A549 (cell line): Measurements from ENCODE around the gene GPNMB. TPM values are rescaled to one million over a fixed set of nuclear protein-coding genes. Genes with fewer than 3 reads are reported as not detected.

Source experiments
- ATAC-seq, 2 experiments: fragments of 200-7000 bp in 1 of 2; fragments of >200 bp in 1 of 2; cut with Nextera tagmentation in 1 of 2; cut with Tn5 transposase in 1 of 2; 3 replicates each; pipeline versions ENCODE4 v1.8.0 to v1.9.1; 2018 to 2020; ENCODE audit warnings: mild to moderate bottlenecking in 1 of 2, moderate library complexity in 1 of 2
- CTCF ChIA-PET: fragments of 300-600 bp; sonication (Branson Sonifier 250); formaldehyde crosslinking; extraction: SDS; loops from one replicate; lab custom pipeline; 2021; ENCODE audit warnings: antibody characterized with exemption, inconsistent platforms; lab: Yijun Ruan, JAX
- POLR2A ChIA-PET: fragments of 350-600 bp; formaldehyde crosslinking; extraction: SDS; loops from one replicate; lab custom pipeline; 2021; ENCODE audit warnings: antibody characterized with exemption, inconsistent platforms; lab: Yijun Ruan, JAX
- DNase-seq, 2 experiments: peaks; one replicate each; pipeline versions ENCODE4 v3.0.0 to v3.0.0-alpha.2; 2011 to 2016; ENCODE audit warnings: low read depth in 1 of 2, low spot score in 1 of 2
- FAIRE-seq: peaks from 2 replicates; lab custom pipeline; 2011; peaks lifted over from hg19 to GRCh38; lab: Jason Lieb, UNC
- H3K27ac ChIP-seq, 2 experiments: fragments of >200 bp; sonication (Bioruptor Twin); formaldehyde crosslinking; 3 replicates each; pipeline ENCODE4 v1.5.1; 2016 to 2017
- H3K4me1 ChIP-seq: fragments of >200 bp; sonication (Bioruptor Twin); formaldehyde crosslinking; 3 replicates; pipeline ENCODE4 v1.6.1; 2016
- H3K4me2 ChIP-seq: fragments of >200 bp; sonication (Bioruptor Twin); formaldehyde crosslinking; 3 replicates; pipeline ENCODE4 v1.6.1; 2016
- H3K4me3 ChIP-seq: fragments of >200 bp; sonication (Bioruptor Twin); formaldehyde crosslinking; 3 replicates; pipeline ENCODE4 v1.5.1; 2016
- H3K9me3 ChIP-seq: fragments of >200 bp; sonication (Bioruptor Twin); formaldehyde crosslinking; 3 replicates; pipeline ENCODE4 v1.6.1; 2016
- BCL3 ChIP-seq: fragments of >200 bp; sonication (Bioruptor Twin); formaldehyde crosslinking; IDR thresholded peaks from 3 replicates; pipeline ENCODE4 v1.6.1; 2016
- CHD2 ChIP-seq: fragments of 150-350 bp; IDR thresholded peaks from 2 replicates; pipeline ENCODE4 v1.6.1; 2014; ENCODE audit warnings: low read length; ENCODE audit not compliant: partially characterized antibody
- EHF ChIP-seq: fragments of 250-450 bp; sonication (Bioruptor Pico); IDR thresholded peaks from 2 replicates; pipeline ENCODE4 v1.5.0; 2020; ENCODE audit warnings: mild to moderate bottlenecking
- EP300 ChIP-seq, 2 experiments: fragments of >200 bp; sonication (Bioruptor Twin); formaldehyde crosslinking; IDR thresholded peaks; 2 replicates in 1 of 2; 3 replicates in 1 of 2; pipeline ENCODE4 v1.6.1; 2016 to 2017
- ESRRA ChIP-seq: fragments of 150-350 bp; IDR thresholded peaks from 2 replicates; pipeline ENCODE4 v1.6.1; 2014; ENCODE audit warnings: mild to moderate bottlenecking, low read length, borderline replicate concordance
- FOXS1 ChIP-seq: fragments of 250-450 bp; sonication (Bioruptor Pico); IDR thresholded peaks from 2 replicates; pipeline ENCODE4 v1.5.0; 2020; ENCODE audit warnings: mild to moderate bottlenecking, moderate library complexity
- GATA3 ChIP-seq: IDR thresholded peaks from 2 replicates; pipeline ENCODE4 v1.6.1; 2012; ENCODE audit warnings: borderline replicate concordance
- HOXB13 ChIP-seq: fragments of 250-450 bp; sonication (Bioruptor Pico); IDR thresholded peaks from 2 replicates; pipeline ENCODE4 v1.5.0; 2020; ENCODE audit warnings: low read depth, mild to moderate bottlenecking, moderate library complexity
- JUN ChIP-seq, 2 experiments: fragments of >200 bp; sonication (Bioruptor Twin); formaldehyde crosslinking; IDR thresholded peaks; 2 replicates in 1 of 2; 3 replicates in 1 of 2; pipeline ENCODE4 v1.6.1; 2016 to 2017
- KDM5A ChIP-seq: fragments of 200-600 bp; sonication (generic); IDR thresholded peaks from 2 replicates; pipeline ENCODE4 v1.6.1; 2016; ENCODE audit warnings: antibody characterized with exemption, mild to moderate bottlenecking
- MYC ChIP-seq: IDR thresholded peaks from 2 replicates; pipeline ENCODE4 v1.6.1; 2012; ENCODE audit warnings: mild to moderate bottlenecking, inconsistent platforms, low read length, improper control_type of control experiment, borderline replicate concordance
- NPAS2 ChIP-seq: fragments of 250-450 bp; sonication (Bioruptor Pico); IDR thresholded peaks from 2 replicates; pipeline ENCODE4 v1.8.0; 2022; ENCODE audit warnings: mild to moderate bottlenecking, moderate library complexity, borderline replicate concordance
- PBX3 ChIP-seq: IDR thresholded peaks from 2 replicates; pipeline ENCODE4 v1.6.1; 2012
- PHF8 ChIP-seq: fragments of 200-600 bp; sonication (generic); IDR thresholded peaks from 2 replicates; pipeline ENCODE4 v1.6.1; 2016; ENCODE audit warnings: low read depth, mild to moderate bottlenecking, antibody characterized with exemption, moderate library complexity, borderline replicate concordance
- POLR2A ChIP-seq: IDR thresholded peaks from 2 replicates; pipeline ENCODE4 v1.6.1; 2012; ENCODE audit warnings: mild to moderate bottlenecking, low read length
- POLR2AphosphoS2 ChIP-seq: conservative IDR thresholded peaks from 2 replicates; pipeline ENCODE4 v1.6.1; 2012; ENCODE audit warnings: low read length, improper control_type of control experiment, inconsistent platforms
- RAD21 ChIP-seq, 2 experiments: fragments of >200 bp in 1 of 2; sonication (Bioruptor Twin) in 1 of 2; formaldehyde crosslinking in 1 of 2; IDR thresholded peaks in 1 of 2; conservative IDR thresholded peaks in 1 of 2; 2 replicates in 1 of 2; 3 replicates in 1 of 2; pipeline ENCODE4 v1.6.1; 2012 to 2018; ENCODE audit warnings: inconsistent platforms in 1 of 2
- RARB ChIP-seq: fragments of 250-450 bp; sonication (Bioruptor Pico); IDR thresholded peaks from 2 replicates; pipeline ENCODE4 v1.8.0; 2021; ENCODE audit warnings: mild to moderate bottlenecking, moderate library complexity
- RFX5 ChIP-seq: fragments of 450-650 bp; IDR thresholded peaks from 2 replicates; pipeline ENCODE4 v1.7.1; 2014; ENCODE audit warnings: antibody characterized with exemption, mild to moderate bottlenecking, moderate library complexity
- RNF2 ChIP-seq: fragments of 200-600 bp; sonication (generic); IDR thresholded peaks from 2 replicates; pipeline ENCODE4 v1.6.1; 2016; ENCODE audit warnings: low read depth, mild to moderate bottlenecking, antibody characterized with exemption, moderate library complexity, borderline replicate concordance
- SMC3 ChIP-seq: fragments of >200 bp; sonication (Bioruptor Twin); formaldehyde crosslinking; IDR thresholded peaks from 3 replicates; pipeline ENCODE4 v1.6.1; 2018; ENCODE audit warnings: inconsistent platforms
- TFCP2L1 ChIP-seq: fragments of 250-450 bp; sonication (Bioruptor Pico); IDR thresholded peaks from 2 replicates; pipeline ENCODE4 v1.5.0; 2021; ENCODE audit warnings: mild to moderate bottlenecking
- ZSCAN20 ChIP-seq: fragments of 250-450 bp; sonication (Bioruptor Pico); IDR thresholded peaks from 2 replicates; pipeline ENCODE4 v1.8.0; 2022; ENCODE audit warnings: mild to moderate bottlenecking, moderate library complexity
- WGBS: methylation state at CpG from one replicate; pipeline ENCODE4 v1.1.6; 2017; ENCODE audit errors: missing lambda C conversion rate; 5-methylcytosine and 5-hydroxymethylcytosine counted together
- polyA plus RNA-seq, 4 experiments: library from polyadenylated mRNA; depleted of rRNA in 3 of 4; stranded (reverse); fragments of >200 nt; fragmentation: RNase III in 1 of 4; extraction: RNeasy Plus Mini Kit Qiagen cat#74134 plus additional on column Dnase treatment in 1 of 4; gene quantifications; 2 replicates in 3 of 4; 3 replicates in 1 of 4; pipeline ENCODE4 v1.2.3, GENCODE V29; 2011 to 2017
- TF ChIP-seq, protein P1 (sequence below): fragments of 250-450 bp; sonication (Bioruptor Pico); IDR thresholded peaks from 2 replicates; pipeline ENCODE4 v1.5.0; 2020; ENCODE audit warnings: low read depth, mild to moderate bottlenecking, moderate library complexity
- TF ChIP-seq, protein P2 (sequence below): IDR thresholded peaks from 2 replicates; pipeline ENCODE4 v1.6.1; 2012
- TF ChIP-seq, protein P3 (sequence below): IDR thresholded peaks from 2 replicates; pipeline ENCODE4 v1.6.1; 2012; ENCODE audit warnings: low read depth, borderline replicate concordance
- TF ChIP-seq, protein P4 (sequence below): fragments of 450-650 bp; IDR thresholded peaks from 2 replicates; pipeline ENCODE4 v1.6.1; 2014; ENCODE audit warnings: antibody characterized with exemption

GPNMB gene
- polyA plus RNA-seq, 2 of the 4 experiments (the other 2 are of a cell fraction) = 3.3 to 4.7 TPM

DNA sequence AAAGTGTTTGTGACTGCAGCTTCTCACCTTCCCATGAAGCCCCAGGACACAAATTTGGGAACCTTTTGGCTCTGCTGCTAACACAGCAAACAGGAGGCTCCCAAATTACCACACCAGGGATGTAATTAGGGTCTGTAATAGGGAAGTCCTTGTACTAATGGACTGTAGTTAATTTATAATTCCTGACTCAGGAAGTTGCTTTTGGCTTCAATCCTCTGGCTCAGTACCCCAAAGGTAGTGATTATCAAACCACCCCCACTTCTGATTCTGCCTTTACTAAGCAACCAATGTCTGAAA lies 48.8 kb downstream of the GPNMB start (continued):
- TF ChIP-seq POLR2AphosphoS2 (no peak), NPAS2 (CRISPR knock-in tag) (no peak), RARB (CRISPR knock-in tag) (no peak)
- TF ChIP-seq, all 56 proteins: peak for 0

DNA sequence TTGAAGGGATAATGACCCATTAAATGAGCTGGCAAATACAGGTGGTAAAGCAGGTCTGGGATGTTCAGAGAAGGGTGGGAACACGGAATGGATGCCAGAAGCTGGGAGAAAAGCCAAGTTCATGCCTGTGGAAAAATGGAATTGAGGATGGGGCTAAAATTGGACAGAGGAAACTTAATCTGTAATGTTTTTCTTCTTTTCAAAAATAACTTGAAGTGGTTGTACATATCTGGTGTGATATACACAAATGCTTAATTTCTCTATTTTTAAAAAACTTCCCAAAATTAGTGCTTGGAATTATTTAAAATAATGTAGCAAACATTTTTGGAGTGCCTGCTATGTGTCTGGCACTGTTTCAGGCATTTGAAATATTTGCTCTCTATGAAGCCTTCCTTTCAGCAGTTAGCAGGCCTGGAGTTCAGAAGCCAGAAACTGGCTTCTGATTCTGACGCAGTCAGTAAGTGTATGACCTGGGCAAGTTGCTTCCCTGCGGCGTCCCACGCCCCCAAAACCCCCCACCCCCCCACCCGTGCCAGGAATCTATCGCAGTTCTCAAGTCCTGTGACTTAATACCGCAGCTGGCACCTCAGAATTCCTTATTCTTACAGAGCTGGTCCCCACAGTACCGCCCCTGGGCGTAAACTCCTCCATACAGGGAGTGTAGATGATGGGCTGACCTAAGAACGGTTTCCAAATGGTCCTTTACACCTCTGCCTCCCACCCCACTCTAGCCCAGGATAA lies 51.7 kb downstream of the GPNMB start:
- CTCF ChIA-PET = interaction anchor here (0.9 to 1.6 kb wide), 5 partner anchors 19 to 60 kb away, joined by 3 to 6 read pairs (median 3); no protein-coding TSS in a partner anchor
- peak overlapping the region; percentile 79 for H3K4me3 ChIP-seq
- FAIRE-seq = no peak
- peak overlapping the region; percentile 85 for H3K4me2 ChIP-seq
- TF ChIP-seq EP300 (IDR thresholded peaks at IDR 0.05) (peak in 1 of 2 experiments; percentile 66; a peak in 1 of 5 replicates), ESRRA (no peak), PHF8 (no peak), POLR2AphosphoS2 (no peak), KDM5A (no peak)
- peak; percentile 29 to 48 for DNase-seq
- ATAC-seq = peak; percentile 55 to 60; a peak in 5 of 6 replicates
- H3K9me3 ChIP-seq = no peaks in the 10 kb centered on the region
- peaks cover 44% of the 10 kb centered on the region for H3K4me1 ChIP-seq
- WGBS = 20% methylated on average over 10 of the region's 11 CpGs
- peak overlapping the region; percentile 87 to 96 for H3K27ac ChIP-seq
- POLR2A ChIA-PET = interaction anchor here (0.5 to 2.7 kb wide), 15 partner anchors 11 to 249 kb away, joined by 3 to 18 read pairs (median 4); no protein-coding TSS in a partner anchor

DNA sequence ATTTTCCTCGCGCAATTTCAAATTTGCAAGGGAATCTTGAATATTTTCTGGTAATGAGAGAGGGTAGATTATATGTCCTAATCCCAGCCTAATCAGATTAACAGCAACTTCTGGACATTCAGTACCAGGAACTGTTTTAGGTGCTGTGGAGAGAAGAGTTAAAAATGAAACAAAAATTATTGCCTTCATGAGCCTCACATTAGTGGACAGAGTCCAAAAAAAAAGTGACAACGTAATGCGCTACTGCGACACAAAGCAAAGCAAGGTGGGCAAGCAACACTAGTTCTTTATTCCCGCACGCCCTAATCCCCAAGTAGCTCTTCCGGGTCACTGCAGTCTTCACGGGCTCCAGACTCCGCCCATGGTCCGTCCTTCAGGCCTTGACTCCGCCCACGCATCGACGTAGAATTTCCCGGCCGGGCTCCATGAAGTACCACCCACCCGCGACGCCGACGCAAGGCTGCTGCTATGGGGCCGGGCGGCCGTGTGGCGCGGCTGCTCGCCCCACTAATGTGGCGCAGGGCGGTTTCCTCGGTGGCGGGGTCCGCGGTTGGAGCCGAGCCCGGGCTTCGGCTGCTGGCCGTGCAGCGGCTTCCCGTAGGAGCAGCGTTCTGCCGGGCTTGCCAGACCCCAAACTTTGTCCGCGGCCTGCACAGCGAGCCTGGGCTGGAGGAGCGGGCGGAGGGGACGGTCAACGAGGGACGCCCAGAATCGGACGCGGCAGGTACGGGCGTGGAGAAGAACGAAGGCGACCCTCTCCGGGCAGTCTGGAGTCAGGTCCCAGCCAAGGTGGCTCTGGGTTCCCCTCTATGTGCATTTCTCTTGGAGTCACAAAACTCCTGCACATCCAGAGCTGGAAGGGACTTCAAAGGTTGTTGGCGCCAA lies 52.6 kb downstream of the GPNMB start, which contains the start of gene MALSU1:
Gene MALSU1, plus strand, starts transcription at position 455 of the 885 bp plus-strand sequence. Its CDS starts 14 bp downstream, at position 469.
- H3K4me1 ChIP-seq = peaks cover 36% of the 10 kb centered on the region
- FAIRE-seq (no peak), ATAC-seq (peak; percentile 95 to 96), DNase-seq (peak; percentile 92 to 97)
- peak within 1 kb of the TSS; percentile 85 for H3K4me2 ChIP-seq
- under 1% methylated on average over 19 of the region's 59 CpGs for WGBS
- H3K27ac ChIP-seq = peak within 1 kb of the TSS; percentile 87 to 96
- H3K9me3 ChIP-seq = no peaks in the 10 kb centered on the region
- ChIA-PET CTCF (interaction anchor here (0.9 to 1.6 kb wide), 5 partner anchors 20 to 59 kb away, joined by 3 to 6 read pairs (median 3); no protein-coding TSS in a partner anchor), POLR2A (interaction anchor here (0.5 to 2.7 kb wide), 18 partner anchors 9 to 426 kb away, joined by 3 to 18 read pairs (median 4); no protein-coding TSS in a partner anchor)
- H3K4me3 ChIP-seq = peak within 1 kb of the TSS; percentile 79
- TF ChIP-seq, protein P1, sequence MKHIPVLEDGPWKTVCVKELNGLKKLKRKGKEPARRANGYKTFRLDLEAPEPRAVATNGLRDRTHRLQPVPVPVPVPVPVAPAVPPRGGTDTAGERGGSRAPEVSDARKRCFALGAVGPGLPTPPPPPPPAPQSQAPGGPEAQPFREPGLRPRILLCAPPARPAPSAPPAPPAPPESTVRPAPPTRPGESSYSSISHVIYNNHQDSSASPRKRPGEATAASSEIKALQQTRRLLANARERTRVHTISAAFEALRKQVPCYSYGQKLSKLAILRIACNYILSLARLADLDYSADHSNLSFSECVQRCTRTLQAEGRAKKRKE = no peak
- peak; percentile 97 for TF ChIP-seq PHF8
- 0 out of 2 replicates have a peak, but pooled peaks have one; percentile 36 for TF ChIP-seq TFCP2L1
- TF ChIP-seq ZSCAN20 (CRISPR knock-in tag) = no peak
- no peak for TF ChIP-seq PBX3
- TF ChIP-seq, protein P2, sequence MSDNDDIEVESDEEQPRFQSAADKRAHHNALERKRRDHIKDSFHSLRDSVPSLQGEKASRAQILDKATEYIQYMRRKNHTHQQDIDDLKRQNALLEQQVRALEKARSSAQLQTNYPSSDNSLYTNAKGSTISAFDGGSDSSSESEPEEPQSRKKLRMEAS = peak; percentile 76
- TF ChIP-seq RAD21 (conservative IDR thresholded peaks at IDR 0.05 in 1 of 2, IDR thresholded peaks at IDR 0.05 in 1 of 2) = no peak
- TF ChIP-seq MYC = peak; percentile 42; the same call in 1 of the 2 replicates
- TF ChIP-seq BCL3 = peak; percentile 49; the same call in 2 of the 3 replicates
- no peak for TF ChIP-seq SMC3
- TF ChIP-seq GATA3 = no peak
- 0 out of 2 replicates have a peak, but pooled peaks have one; percentile 24 for TF ChIP-seq EHF (CRISPR knock-in tag)
- TF ChIP-seq POLR2A = peak; percentile 96
- TF ChIP-seq FOXS1 = no peak
- TF ChIP-seq RFX5 = no peak
- TF ChIP-seq CHD2 = peak; percentile 8
- peak in 1 of 2 experiments; percentile 90; a peak in 2 of 5 replicates for TF ChIP-seq JUN (IDR thresholded peaks at IDR 0.05)
- TF ChIP-seq, protein P3, sequence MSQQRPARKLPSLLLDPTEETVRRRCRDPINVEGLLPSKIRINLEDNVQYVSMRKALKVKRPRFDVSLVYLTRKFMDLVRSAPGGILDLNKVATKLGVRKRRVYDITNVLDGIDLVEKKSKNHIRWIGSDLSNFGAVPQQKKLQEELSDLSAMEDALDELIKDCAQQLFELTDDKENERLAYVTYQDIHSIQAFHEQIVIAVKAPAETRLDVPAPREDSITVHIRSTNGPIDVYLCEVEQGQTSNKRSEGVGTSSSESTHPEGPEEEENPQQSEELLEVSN = no peak
- peak; percentile 60; the same call in 1 of the 2 replicates for TF ChIP-seq POLR2AphosphoS2
- TF ChIP-seq HOXB13 (CRISPR knock-in tag) = 0 out of 2 replicates have a peak, but pooled peaks have one; percentile 40
- TF ChIP-seq, protein P4, sequence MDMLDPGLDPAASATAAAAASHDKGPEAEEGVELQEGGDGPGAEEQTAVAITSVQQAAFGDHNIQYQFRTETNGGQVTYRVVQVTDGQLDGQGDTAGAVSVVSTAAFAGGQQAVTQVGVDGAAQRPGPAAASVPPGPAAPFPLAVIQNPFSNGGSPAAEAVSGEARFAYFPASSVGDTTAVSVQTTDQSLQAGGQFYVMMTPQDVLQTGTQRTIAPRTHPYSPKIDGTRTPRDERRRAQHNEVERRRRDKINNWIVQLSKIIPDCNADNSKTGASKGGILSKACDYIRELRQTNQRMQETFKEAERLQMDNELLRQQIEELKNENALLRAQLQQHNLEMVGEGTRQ = no peak
- no peak for TF ChIP-seq RNF2
